UCSD-AML1 (cell line): ENCODE results near the gene ID3.

Source experiments
- DNase-seq: peaks from one replicate; lab custom pipeline; 2025; ENCODE audit not compliant: unreplicated experiment; lab: John Stamatoyannopoulos, UW

ID3 gene

GRCh38 chr1:23566304-23566703 is 7.0 kb upstream of the ID3 start:
- DNase-seq = no peak

- DNase-seq = no peak
Observed at GRCh38 chr1:23565776-23566175, 6.5 kb upstream of the ID3 start.

- DNase-seq = no peak
Observed at GRCh38 chr1:23564529-23565122, 5.3 kb upstream of the ID3 start.

- DNase-seq = no peak
Observed at GRCh38 chr1:23563755-23564374, 4.6 kb upstream of the ID3 start.

GRCh38 chr1:23563003-23563402 is 3.7 kb upstream of the ID3 start:
- DNase-seq = no peak

GRCh38 chr1:23562137-23562876 is 3.0 kb upstream of the ID3 start:
- DNase-seq = peak; percentile 85

GRCh38 chr1:23561813-23562100 is 2.5 kb upstream of the ID3 start:
- DNase-seq = no peak

- no peak for DNase-seq
Observed at GRCh38 chr1:23561076-23561812, 1.9 kb upstream of the ID3 start.

- no peak for DNase-seq
Observed at GRCh38 chr1:23559985-23560741, 862 bp upstream of the ID3 start.

GRCh38 chr1:23558872-23559135 is 497 bp downstream of the ID3 start:
- no peak for DNase-seq

GRCh38 chr1:23558140-23558871 is 995 bp downstream of the ID3 start:
- DNase-seq = peak; percentile 75

GRCh38 chr1:23557471-23558124 is 1.7 kb downstream of the ID3 start:
- no peak for DNase-seq

- DNase-seq = no peak
Observed at GRCh38 chr1:23556635-23557470, 2.4 kb downstream of the ID3 start.

- no peak for DNase-seq
Observed at GRCh38 chr1:23555986-23556634, 3.2 kb downstream of the ID3 start.

GRCh38 chr1:23555270-23555985 is 3.9 kb downstream of the ID3 start:
- DNase-seq = peak; percentile 50

- DNase-seq = peak; percentile 88
Observed at GRCh38 chr1:23554481-23555269, 4.6 kb downstream of the ID3 start.

GRCh38 chr1:23554127-23554480 is 5.2 kb downstream of the ID3 start:
- no peak for DNase-seq
